SK-MEL-5 (cell line): ENCODE measurements around the gene RRP1B. TPM values are rescaled to one million over a fixed set of nuclear protein-coding genes. Genes with fewer than 3 reads are reported as not detected.
A peak's percentile ranks its signal among the peaks of the same experiment; 100 is the strongest.
"Not testable (repeated sequence)": the region's sequence is repeated elsewhere in the genome, so short reads cannot be mapped to it uniquely, and the experiment has no call there.

Experiments used
- DNase-seq: peaks from one replicate; pipeline ENCODE4 v3.0.0-alpha.2; 2016; ENCODE audit warnings: low read depth, low spot score
- in situ Hi-C: cut with HindIII; loops from 2 replicates; pipeline ENCODE4 v1.10.0; 2016; ENCODE audit warnings: low sequenced_read_pairs, high pct_unique_total_duplicates, low pct_unique_long_range_greater_than_20kb
- total RNA-seq: library from RNA; depleted of rRNA; stranded (reverse); fragments of >200 nt; shearing (Covaris generic); gene quantifications from 2 replicates; pipeline ENCODE4 v1.2.3, GENCODE V29; 2014

Gene RRP1B
- total RNA-seq, 1 experiment from 2014 or later: 22.9 TPM

GRCh38 chr21:43637530-43638158, 21.7 kb upstream of the RRP1B start:
- in situ Hi-C loops: no loop called here
- DNase-seq: no peak

GRCh38 chr21:43639470-43640353, 19.6 kb upstream of the RRP1B start:
- in situ Hi-C loops: no loop called here
- DNase-seq: no peak

- in situ Hi-C loops: no loop called here
- no peak for DNase-seq
These were observed 19.0 kb upstream of the RRP1B start for GRCh38 chr21:43640400-43640799.

GRCh38 chr21:43643193-43643592, 16.2 kb upstream of the RRP1B start:
- DNase-seq: no peak
- in situ Hi-C loops: no loop called here

- no peak for DNase-seq
- in situ Hi-C loops: no loop called here
These were observed 15.3 kb upstream of the RRP1B start for GRCh38 chr21:43644071-43644470.

DNA sequence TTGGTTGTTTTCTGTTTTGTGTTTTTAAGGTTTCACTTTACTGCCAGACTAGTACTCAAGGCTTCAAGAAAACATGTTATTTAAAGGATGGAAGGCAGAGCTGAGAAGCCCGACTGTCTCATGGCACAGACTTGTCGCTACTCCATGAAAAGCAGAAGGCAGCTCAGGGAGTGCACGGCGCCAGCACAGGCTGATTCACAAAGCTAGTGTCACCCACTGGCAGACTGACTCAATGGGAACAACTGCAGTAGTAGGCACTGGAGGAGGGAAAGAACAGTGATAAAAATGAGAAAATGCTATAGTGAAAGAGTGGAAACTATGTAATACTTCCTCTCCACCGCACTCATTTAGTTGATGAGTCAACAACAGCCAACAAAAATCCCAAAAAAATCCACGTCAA, 14.8 kb upstream of the RRP1B start:
- in situ Hi-C loops: no loop called here
- no peak for DNase-seq

GRCh38 chr21:43645136-43645891, 14.0 kb upstream of the RRP1B start:
- in situ Hi-C loops: no loop called here

GRCh38 chr21:43645976-43646375, 13.4 kb upstream of the RRP1B start:
- DNase-seq: no peak
- in situ Hi-C loops: no loop called here

More at GRCh38 chr21:43645136-43645891, 14.0 kb upstream of the RRP1B start:
- DNase-seq: peak; percentile 70

- DNase-seq: peak; percentile 89
- in situ Hi-C loops: no loop called here
These were observed 12.7 kb upstream of the RRP1B start for GRCh38 chr21:43646550-43647260.

DNA sequence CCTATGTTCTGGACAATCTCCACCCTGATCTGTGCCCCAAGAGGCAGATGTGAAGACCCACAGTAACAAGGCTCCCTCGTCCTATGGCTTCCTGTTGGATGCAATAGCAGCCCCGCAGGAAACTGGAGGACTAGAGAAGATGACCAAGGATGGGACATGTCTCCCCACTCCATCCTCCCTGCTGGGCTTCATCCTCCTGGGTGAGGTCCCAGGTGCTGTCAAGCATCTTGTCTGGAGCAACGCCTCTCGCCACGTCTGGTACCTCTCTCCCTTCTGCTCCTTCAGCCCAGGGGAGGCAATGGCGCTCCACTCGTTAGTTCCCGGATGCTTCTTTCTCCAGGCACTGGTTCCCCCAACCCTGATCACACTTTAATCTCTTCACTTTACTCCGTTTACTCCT, 11.2 kb upstream of the RRP1B start:
- in situ Hi-C loops: no loop called here
- DNase-seq: no peak

DNA sequence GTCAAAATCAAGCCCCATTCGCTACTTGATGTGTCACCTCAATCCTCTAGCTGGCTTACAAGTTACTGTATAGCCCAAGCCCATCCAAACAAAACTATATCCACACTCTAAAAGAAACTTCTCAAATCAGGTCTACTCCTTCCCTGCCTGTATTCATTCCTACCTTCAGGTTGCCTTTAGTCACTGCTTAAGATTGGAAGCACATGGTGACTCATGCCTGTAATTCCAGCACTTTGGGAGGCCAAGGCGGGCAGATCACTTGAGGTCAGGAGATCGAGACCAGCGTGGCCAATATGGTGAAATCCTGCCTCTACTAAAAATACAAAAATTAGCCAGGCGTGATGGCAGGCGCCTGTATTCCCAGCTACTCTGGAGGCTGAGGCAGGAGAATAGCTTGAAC, 7.4 kb upstream of the RRP1B start:
- DNase-seq, in situ Hi-C loops: not testable (repeated sequence)

GRCh38 chr21:43652616-43653015, 6.7 kb upstream of the RRP1B start:
- in situ Hi-C loops: no loop called here

GRCh38 chr21:43653626-43654025, 5.7 kb upstream of the RRP1B start:
- DNase-seq: no peak
- in situ Hi-C loops: no loop called here

More at GRCh38 chr21:43652616-43653015, 6.7 kb upstream of the RRP1B start:
- DNase-seq: no peak

GRCh38 chr21:43654806-43655489, 4.4 kb upstream of the RRP1B start:
- in situ Hi-C loops: no loop called here
- no peak for DNase-seq

DNA sequence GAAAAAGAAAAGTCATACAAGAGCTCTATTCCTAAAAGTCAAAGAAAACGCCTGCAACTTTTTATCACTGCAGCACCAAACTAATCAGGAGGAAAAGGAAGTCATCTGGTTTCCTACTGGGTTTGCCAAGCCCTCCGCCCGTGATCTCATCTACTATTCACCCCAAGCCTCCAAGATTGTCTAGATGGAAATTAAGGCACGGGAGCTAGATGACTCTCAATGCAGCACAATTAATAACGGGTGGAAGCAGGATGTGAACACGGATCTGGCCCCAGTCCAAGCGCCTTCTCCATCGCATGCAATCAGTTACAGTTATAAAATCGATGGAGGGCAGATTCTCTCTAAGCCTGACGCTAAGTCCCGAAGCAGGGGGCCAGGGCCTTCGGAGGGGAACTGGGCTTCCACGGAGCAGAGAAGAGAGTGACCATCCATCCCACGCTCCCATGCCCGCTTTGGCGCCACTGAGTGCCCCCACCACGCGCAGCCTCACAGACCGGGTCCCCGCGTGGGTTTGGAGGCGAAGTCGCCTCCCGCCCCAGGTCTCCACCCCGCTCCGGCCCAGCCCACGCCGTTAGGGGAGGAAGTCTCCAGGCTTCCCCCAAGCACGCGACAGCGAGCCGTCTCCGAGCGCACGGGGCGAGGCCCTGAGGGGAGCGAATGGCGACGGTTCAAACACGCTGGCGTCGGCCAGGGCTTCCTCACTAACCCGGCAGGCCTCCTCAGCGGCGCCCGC, 1.8 kb upstream of the RRP1B start:
- DNase-seq: no peak
- in situ Hi-C loops: no loop called here

DNA sequence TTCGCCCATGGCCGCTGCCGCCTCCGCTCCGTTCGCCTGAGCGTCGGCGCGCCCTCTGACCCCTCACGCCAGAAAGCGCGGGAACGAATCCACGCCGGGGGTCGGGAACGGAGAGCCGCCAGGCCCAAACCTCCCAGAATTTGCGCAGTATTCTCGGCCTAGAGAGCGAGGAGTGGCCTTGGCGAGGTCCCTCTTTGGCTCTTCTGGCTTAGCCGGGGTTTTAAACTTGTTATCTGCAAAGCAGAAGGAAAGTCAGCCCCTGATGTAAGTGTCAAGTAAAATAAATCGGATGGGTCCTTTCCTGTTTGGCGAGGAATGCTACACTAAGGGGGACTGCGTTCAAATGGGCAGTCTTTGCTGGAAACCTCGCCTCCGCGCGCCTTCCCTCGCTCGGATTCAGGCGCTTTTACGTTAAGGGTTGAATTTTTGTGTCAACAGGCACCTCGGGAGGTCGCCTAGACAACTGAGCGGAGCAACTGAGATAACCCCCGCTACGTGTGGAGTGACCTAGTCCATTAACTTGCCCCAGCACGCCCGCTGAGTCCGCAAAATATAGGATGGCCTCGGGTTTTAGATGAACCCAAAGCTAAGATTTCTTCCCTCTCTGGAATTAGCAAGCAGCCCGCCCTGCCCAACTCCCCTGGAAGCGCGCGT, 1.1 kb upstream of the RRP1B start:
- DNase-seq: no peak
- in situ Hi-C loops: no loop called here
